Measurements from ENCODE around the gene TADA2B. TPM values are rescaled to one million over a fixed set of nuclear protein-coding genes. Genes with fewer than 3 reads are reported as not detected.
"Not testable (repeated sequence)": the region's sequence is repeated elsewhere in the genome, so short reads cannot be mapped to it uniquely, and the experiment has no call there.

Gene TADA2B
- total RNA-seq, 2 experiments from 2014 or later = 7.7 to 10.0 TPM

- Mint-ChIP-seq H3K4me1 (ENCODE audit: low read depth) (no peaks in the 10 kb centered on the region), H3K36me3 (ENCODE audit: low read depth) (no peaks in the 10 kb centered on the region), H3K27me3 (peaks cover 6% of the 10 kb centered on the region), H3K9me3 (peaks cover 4% of the 10 kb centered on the region), H3K4me3 (no peak overlapping the region), H3K27ac (no peak overlapping the region)
- ATAC-seq (peak; percentile 47), DNase-seq (peak; percentile 42)
- intact Hi-C loops (cut with micrococcal nuclease) = no loop called here
- no peak for TF ChIP-seq CTCF (IDR thresholded peaks at IDR 0.05)
- ChIA-PET POLR2A (interaction anchor here (1.0 kb wide), 1 partner anchor 359 kb away, joined by 3 read pairs; no protein-coding TSS in a partner anchor), CTCF (no interaction called here)
Observed at GRCh38 chr4:7075962-7076695, 33.0 kb downstream of the TADA2B start.

- Mint-ChIP-seq H3K9me3 (peaks cover 4% of the 10 kb centered on the region), H3K4me1 (ENCODE audit: low read depth) (no peaks in the 10 kb centered on the region), H3K27ac (no peak overlapping the region), H3K36me3 (ENCODE audit: low read depth) (no peaks in the 10 kb centered on the region), H3K4me3 (no peak overlapping the region), H3K27me3 (peaks cover 6% of the 10 kb centered on the region)
- POLR2A ChIA-PET = no interaction called here
- CTCF ChIA-PET = no interaction called here
- ATAC-seq (no peak), DNase-seq (no peak)
- intact Hi-C loops (cut with micrococcal nuclease) = no loop called here
- no peak for TF ChIP-seq CTCF (IDR thresholded peaks at IDR 0.05)
Observed at GRCh38 chr4:7076696-7077082, 33.5 kb downstream of the TADA2B start.

- intact Hi-C loops (cut with micrococcal nuclease) = no loop called here
Observed at GRCh38 chr4:7077371-7077770, 34.2 kb downstream of the TADA2B start.

GRCh38 chr4:7078025-7078424, 34.9 kb downstream of the TADA2B start:
- no peak overlapping the region for H3K4me3 Mint-ChIP-seq
- no peak for TF ChIP-seq CTCF (IDR thresholded peaks at IDR 0.05)
- DNase-seq (no peak), ATAC-seq (no peak)
- no peaks in the 10 kb centered on the region for H3K36me3 Mint-ChIP-seq (ENCODE audit: low read depth)
- intact Hi-C loops (cut with micrococcal nuclease) = no loop called here
- H3K27me3 Mint-ChIP-seq = peaks cover 9% of the 10 kb centered on the region
- POLR2A ChIA-PET = interaction anchor here (1.2 kb wide), 1 partner anchor 10 kb away, joined by 3 read pairs; the partner anchor contains the start of gene GRPEL1
- H3K27ac Mint-ChIP-seq = no peak overlapping the region
- CTCF ChIA-PET = interaction anchor here (2.5 kb wide), 1 partner anchor 9 kb away, joined by 9 read pairs; the partner anchor contains the start of gene GRPEL1
- H3K4me1 Mint-ChIP-seq (ENCODE audit: low read depth) = no peaks in the 10 kb centered on the region
- H3K9me3 Mint-ChIP-seq = peaks cover 4% of the 10 kb centered on the region

More at GRCh38 chr4:7077371-7077770, 34.2 kb downstream of the TADA2B start:
- H3K9me3 Mint-ChIP-seq = peaks cover 4% of the 10 kb centered on the region
- H3K36me3 Mint-ChIP-seq (ENCODE audit: low read depth) = no peaks in the 10 kb centered on the region
- CTCF ChIA-PET = interaction anchor here (0.8 to 2.5 kb wide), 2 partner anchors 8 to 9 kb away, joined by 3 to 9 read pairs; partner anchors contain the start of gene GRPEL1
- POLR2A ChIA-PET = interaction anchor here (1.2 kb wide), 1 partner anchor 10 kb away, joined by 3 read pairs; the partner anchor contains the start of gene GRPEL1
- no peak for TF ChIP-seq CTCF (IDR thresholded peaks at IDR 0.05)
- H3K4me1 Mint-ChIP-seq (ENCODE audit: low read depth) = no peaks in the 10 kb centered on the region
- no peak overlapping the region for H3K4me3 Mint-ChIP-seq
- ATAC-seq (no peak), DNase-seq (no peak)
- no peak overlapping the region for H3K27ac Mint-ChIP-seq
- H3K27me3 Mint-ChIP-seq = peaks cover 6% of the 10 kb centered on the region

DNA sequence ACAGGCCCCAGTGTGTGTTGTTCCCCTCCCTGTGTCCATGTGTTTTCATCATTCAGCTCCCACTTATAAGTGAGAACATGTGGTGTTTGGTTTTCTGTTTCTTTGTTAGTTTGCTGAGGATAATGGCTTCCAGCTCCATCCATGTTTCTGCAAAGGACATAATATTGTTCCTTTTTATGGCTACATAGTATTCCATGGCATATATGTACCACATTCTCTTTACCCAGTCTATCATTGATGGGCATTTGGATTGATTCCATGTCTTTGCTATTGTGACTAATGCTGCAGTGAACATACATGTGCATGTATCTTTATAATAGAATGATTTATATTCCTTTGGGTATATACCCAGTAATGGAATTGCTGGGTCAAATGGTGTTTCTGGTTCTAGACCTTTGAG, 36.3 kb downstream of the TADA2B start:
- H3K36me3 Mint-ChIP-seq (ENCODE audit: low read depth); H3K27ac Mint-ChIP-seq; intact Hi-C loops (cut with micrococcal nuclease); DNase-seq; H3K9me3 Mint-ChIP-seq; ATAC-seq; H3K4me1 Mint-ChIP-seq (ENCODE audit: low read depth); H3K4me3 Mint-ChIP-seq: not testable (repeated sequence)
- H3K27me3 Mint-ChIP-seq = peaks cover 20% of the 10 kb centered on the region
- ChIA-PET CTCF (interaction anchor here (1.5 to 2.5 kb wide), 2 partner anchors 11 to 15 kb away, joined by 3 to 9 read pairs; partner anchors contain the start of gene GRPEL1), POLR2A (interaction anchor here (0.9 kb wide), 1 partner anchor 11 kb away, joined by 4 read pairs; no protein-coding TSS in a partner anchor)

- intact Hi-C loops (cut with micrococcal nuclease) = not testable (repeated sequence)
- H3K27me3 Mint-ChIP-seq = peaks cover 23% of the 10 kb centered on the region
Observed at GRCh38 chr4:7079909-7080308, 36.7 kb downstream of the TADA2B start.

More at GRCh38 chr4:7079909-7080308, 36.7 kb downstream of the TADA2B start:
- not testable (repeated sequence) for ATAC-seq; H3K9me3 Mint-ChIP-seq; H3K4me3 Mint-ChIP-seq; H3K36me3 Mint-ChIP-seq (ENCODE audit: low read depth); H3K4me1 Mint-ChIP-seq (ENCODE audit: low read depth); H3K27ac Mint-ChIP-seq; DNase-seq
- CTCF ChIA-PET = interaction anchor here (1.2 to 2.0 kb wide), 4 partner anchors 9 to 16 kb away, joined by 3 to 8 read pairs (median 3); no protein-coding TSS in a partner anchor
- POLR2A ChIA-PET = interaction anchor here (0.9 kb wide), 1 partner anchor 11 kb away, joined by 4 read pairs; no protein-coding TSS in a partner anchor

All from activated CD8-positive, alpha-beta T cell treated with anti-CD3 and anti-CD28 coated beads for 36 hours (primary cell).